Stomach smooth muscle (tissue), 2 donors: ENCODE results near the gene ETV2.

ENCODE experiments used
- H3K27ac ChIP-seq: one replicate; pipeline ENCODE4 v1.7.0; 2013; ENCODE audit warnings: mild to moderate bottlenecking, low read length, inconsistent platforms
- H3K27me3 ChIP-seq, 2 donors: one replicate each; pipeline ENCODE4 v1.7.0; 2013; ENCODE audit warnings: low read length in 2 of 2; ENCODE audit not compliant: insufficient read depth in 2 of 2, control insufficient read depth in 1 of 2
- H3K36me3 ChIP-seq, 2 donors: one replicate each; pipeline ENCODE4 v1.7.0; 2013; ENCODE audit warnings: low read length in 2 of 2; ENCODE audit not compliant: control insufficient read depth in 2 of 2, insufficient read depth in 2 of 2
- H3K4me1 ChIP-seq: one replicate; pipeline ENCODE4 v1.7.0; 2013; ENCODE audit warnings: low read length; ENCODE audit not compliant: control insufficient read depth, insufficient read depth
- H3K4me3 ChIP-seq, 2 donors: one replicate each; pipeline ENCODE4 v1.7.0; 2013; ENCODE audit warnings: low read length in 2 of 2
- H3K9ac ChIP-seq, 2 donors: one replicate each; pipeline ENCODE4 v1.7.0; 2013; ENCODE audit warnings: low read length in 2 of 2, mild to moderate bottlenecking in 1 of 2
- H3K9me3 ChIP-seq, 2 donors: one replicate each; pipeline ENCODE4 v1.7.0; 2013; ENCODE audit warnings: low read length in 2 of 2; ENCODE audit not compliant: control insufficient read depth in 2 of 2
- donor health status: healthy.
- donor health status: Pancreatic carcinoma.

The ETV2 gene

GRCh38 chr19:35628264-35628564 lies 13.3 kb upstream of the ETV2 start:
- Histone ChIP-seq H3K4me3 (peak overlapping the region; percentile 82 to 94), H3K27ac (peak overlapping the region; percentile 94), H3K9me3 (no peaks in the 10 kb centered on the region), H3K4me1 (peaks cover 17% of the 10 kb centered on the region), H3K27me3 (no peaks in the 10 kb centered on the region), H3K36me3 (peaks cover 25 to 26% of the 10 kb centered on the region in 2 donors), H3K9ac (peak overlapping the region; percentile 87 to 95)

- Histone ChIP-seq H3K9me3 (no peaks in the 10 kb centered on the region), H3K27ac (peak within 1 kb of the TSS; percentile 94), H3K27me3 (no peaks in the 10 kb centered on the region), H3K36me3 (peaks cover 27 to 29% of the 10 kb centered on the region in 2 donors), H3K9ac (peak within 1 kb of the TSS; percentile 87 to 95), H3K4me3 (peak within 1 kb of the TSS; percentile 82 to 94), H3K4me1 (peaks cover 17% of the 10 kb centered on the region)
Measured at GRCh38 chr19:35628565-35629331, 12.8 kb upstream of the ETV2 start, which contains the start of gene RBM42. TSS of gene RBM42 (plus strand) at chr19:35629036. CDS start at chr19:35629154, 118 bp downstream.

DNA sequence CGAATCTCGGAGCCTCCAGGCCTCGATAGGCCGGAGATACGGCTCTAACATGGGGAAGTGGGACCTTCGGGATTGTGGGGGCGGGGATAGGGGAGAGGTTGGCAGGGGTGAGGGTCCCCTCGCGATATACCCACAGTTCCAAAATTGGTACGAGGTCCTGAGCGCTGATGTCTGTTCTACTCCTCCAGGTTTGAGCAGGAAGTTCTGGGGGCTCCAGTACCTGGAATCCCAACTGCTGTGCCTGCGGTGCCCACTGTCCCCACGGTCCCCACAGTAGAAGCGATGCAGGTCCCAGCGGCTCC lies 12.3 kb upstream of the ETV2 start:
- Histone ChIP-seq H3K4me1 (peaks cover 17% of the 10 kb centered on the region), H3K27me3 (no peaks in the 10 kb centered on the region), H3K27ac (peak overlapping the region; percentile 94), H3K9ac (peak overlapping the region; percentile 87 to 95), H3K9me3 (no peaks in the 10 kb centered on the region), H3K36me3 (peaks cover 32 to 34% of the 10 kb centered on the region in 2 donors), H3K4me3 (peak overlapping the region; percentile 82 to 94)

DNA sequence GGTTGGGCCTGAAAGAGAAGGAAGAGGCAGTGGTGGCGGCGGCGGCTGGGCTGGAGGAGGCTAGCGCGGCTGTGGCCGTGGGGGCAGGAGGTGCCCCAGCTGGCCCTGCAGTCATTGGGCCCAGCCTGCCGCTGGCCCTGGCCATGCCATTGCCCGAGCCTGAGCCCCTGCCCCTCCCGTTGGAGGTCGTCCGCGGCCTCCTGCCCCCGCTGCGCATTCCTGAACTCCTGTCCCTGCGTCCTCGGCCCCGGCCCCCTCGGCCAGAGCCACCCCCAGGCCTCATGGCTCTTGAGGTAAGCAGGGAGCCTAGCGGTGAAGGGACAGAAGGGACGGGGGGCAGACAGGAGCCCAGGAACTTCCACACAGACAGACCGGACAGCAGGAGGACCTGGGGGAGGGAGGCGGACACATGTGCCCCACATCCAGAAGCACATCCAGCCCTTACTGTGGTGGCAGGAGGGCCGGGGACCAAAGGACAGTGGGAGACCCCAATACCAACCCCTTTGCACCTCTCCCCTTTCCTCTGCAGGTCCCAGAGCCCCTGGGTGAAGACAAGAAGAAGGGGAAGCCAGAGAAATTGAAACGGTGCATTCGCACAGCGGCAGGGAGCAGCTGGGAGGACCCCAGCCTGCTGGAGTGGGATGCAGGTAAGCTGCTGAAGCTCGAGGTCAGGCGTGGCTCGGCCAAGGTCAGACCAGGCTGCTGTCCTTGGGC lies 7.7 kb upstream of the ETV2 start:
- Histone ChIP-seq H3K36me3 (peaks cover 48 to 58% of the 10 kb centered on the region in 2 donors), H3K9ac (no peak overlapping the region), H3K9me3 (no peaks in the 10 kb centered on the region), H3K4me3 (no peak overlapping the region), H3K27me3 (no peaks in the 10 kb centered on the region), H3K27ac (no peak overlapping the region), H3K4me1 (peaks cover 10% of the 10 kb centered on the region)

GRCh38 chr19:35636651-35637050 lies 4.9 kb upstream of the ETV2 start:
- no peaks in the 10 kb centered on the region for H3K9me3 ChIP-seq
- no peaks in the 10 kb centered on the region for H3K4me1 ChIP-seq
- peaks cover 38 to 46% of the 10 kb centered on the region in 2 donors for H3K36me3 ChIP-seq
- H3K27me3 ChIP-seq: no peaks in the 10 kb centered on the region
- H3K27ac ChIP-seq: no peak overlapping the region
- H3K4me3 ChIP-seq: no peak overlapping the region
- no peak overlapping the region for H3K9ac ChIP-seq

GRCh38 chr19:35637165-35637564 lies 4.4 kb upstream of the ETV2 start:
- no peaks in the 10 kb centered on the region for H3K27me3 ChIP-seq
- H3K9ac ChIP-seq: no peak overlapping the region
- H3K4me3 ChIP-seq: no peak overlapping the region
- H3K4me1 ChIP-seq: no peaks in the 10 kb centered on the region
- peaks cover 33 to 41% of the 10 kb centered on the region in 2 donors for H3K36me3 ChIP-seq
- H3K9me3 ChIP-seq: no peaks in the 10 kb centered on the region
- H3K27ac ChIP-seq: no peak overlapping the region

GRCh38 chr19:35639321-35639639 lies 2.3 kb upstream of the ETV2 start:
- no peak overlapping the region for H3K4me3 ChIP-seq
- peaks cover 4% of the 10 kb centered on the region for H3K4me1 ChIP-seq
- no peak overlapping the region for H3K27ac ChIP-seq
- H3K9me3 ChIP-seq: no peaks in the 10 kb centered on the region
- H3K9ac ChIP-seq: no peak overlapping the region
- H3K36me3 ChIP-seq: peaks cover 16 to 24% of the 10 kb centered on the region in 2 donors
- H3K27me3 ChIP-seq: no peaks in the 10 kb centered on the region

DNA sequence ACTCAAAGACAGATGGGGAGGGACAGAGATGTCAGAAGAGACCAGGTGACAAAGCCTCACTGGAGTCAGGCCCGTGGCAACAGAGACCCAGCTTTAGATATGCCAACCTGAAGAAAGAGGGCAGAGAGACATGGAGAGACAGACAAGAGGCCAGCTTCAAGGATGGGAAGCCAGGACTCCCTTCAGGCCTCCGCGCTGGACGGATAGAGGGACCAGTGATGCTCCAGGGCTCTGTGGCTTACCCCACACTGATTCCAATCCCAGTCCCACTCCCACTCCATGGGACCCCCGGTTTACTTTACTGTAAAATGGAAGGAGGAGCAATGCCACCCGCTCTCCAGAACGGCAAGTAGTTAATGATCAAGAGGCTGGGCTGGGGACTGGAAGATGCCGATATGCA lies 1.7 kb upstream of the ETV2 start:
- no peaks in the 10 kb centered on the region for H3K9me3 ChIP-seq
- no peaks in the 10 kb centered on the region for H3K27me3 ChIP-seq
- H3K4me3 ChIP-seq: no peak overlapping the region
- no peak overlapping the region for H3K27ac ChIP-seq
- peaks cover 8% of the 10 kb centered on the region for H3K4me1 ChIP-seq
- no peak overlapping the region for H3K9ac ChIP-seq
- peaks cover 15 to 19% of the 10 kb centered on the region in 2 donors for H3K36me3 ChIP-seq

GRCh38 chr19:35642312-35642711 lies 767 bp downstream of the ETV2 start:
- H3K9ac ChIP-seq: no peak overlapping the region
- H3K4me1 ChIP-seq: peaks cover 14% of the 10 kb centered on the region
- no peak overlapping the region for H3K4me3 ChIP-seq
- no peaks in the 10 kb centered on the region for H3K9me3 ChIP-seq
- no peaks in the 10 kb centered on the region for H3K27me3 ChIP-seq
- H3K27ac ChIP-seq: no peak overlapping the region
- H3K36me3 ChIP-seq: peaks cover 4 to 6% of the 10 kb centered on the region in 2 donors

GRCh38 chr19:35642798-35643254 lies 1.3 kb downstream of the ETV2 start:
- Histone ChIP-seq H3K9ac (peak overlapping the region; percentile 62 to 67), H3K9me3 (no peaks in the 10 kb centered on the region), H3K36me3 (peaks cover 0 to 3% of the 10 kb centered on the region in 2 donors), H3K27ac (no peak overlapping the region), H3K4me1 (peaks cover 17% of the 10 kb centered on the region), H3K4me3 (peak overlapping the region; percentile 79 to 81), H3K27me3 (no peaks in the 10 kb centered on the region)
